ENCODE measurements around the gene DMRTB1.

Gene DMRTB1

GRCh38 chr1:53483170-53483569 lies 24.0 kb downstream of the DMRTB1 start:
- peaks cover 14% of the 10 kb centered on the region for H3K27me3 ChIP-seq (ENCODE audit: low read depth, low read length)
- no peak overlapping the region for H2AFZ ChIP-seq (ENCODE audit: low read depth, low read length)
- no peak overlapping the region for H3K9ac ChIP-seq (ENCODE audit: low read length)
- H3K4me3 ChIP-seq (ENCODE audit: low read length), result no peak overlapping the region
- H3K9me3 ChIP-seq (ENCODE audit: insufficient read depth, low read length), result no peaks in the 10 kb centered on the region
- TF ChIP-seq CTCF (IDR thresholded peaks at IDR 0.05; ENCODE audit: low read depth, low read length) (no peak), EZH2phosphoT487 (IDR thresholded peaks at IDR 0.05; ENCODE audit: low read depth) (no peak)
- H3K4me1 ChIP-seq (ENCODE audit: low read length), result peaks cover 5% of the 10 kb centered on the region; the same call in 1 of the 2 replicates
- no peak overlapping the region for H3K4me2 ChIP-seq (ENCODE audit: low read length)
- H3K36me3 ChIP-seq (replicated peaks; ENCODE audit: low read depth, low read length), result no peaks in the 10 kb centered on the region
- H3K27ac ChIP-seq (ENCODE audit: low read length), result no peak overlapping the region
- H3K79me2 ChIP-seq (ENCODE audit: low read length), result no peaks in the 10 kb centered on the region
- H4K20me1 ChIP-seq (ENCODE audit: insufficient read depth, low read length), result no peaks in the 10 kb centered on the region

- H3K36me3 ChIP-seq (replicated peaks; ENCODE audit: low read depth, low read length), result no peaks in the 10 kb centered on the region
- TF ChIP-seq CTCF (IDR thresholded peaks at IDR 0.05; ENCODE audit: low read depth, low read length) (no peak), EZH2phosphoT487 (IDR thresholded peaks at IDR 0.05; ENCODE audit: low read depth) (no peak)
Measured at GRCh38 chr1:53483656-53484055, 24.5 kb downstream of the DMRTB1 start.

GRCh38 chr1:53484705-53485477 lies 25.7 kb downstream of the DMRTB1 start:
- H3K4me3 ChIP-seq (ENCODE audit: low read length), result no peak overlapping the region
- H3K27me3 ChIP-seq (ENCODE audit: low read depth, low read length), result peaks cover 14% of the 10 kb centered on the region
- peaks cover 5% of the 10 kb centered on the region; the same call in 1 of the 2 replicates for H3K4me1 ChIP-seq (ENCODE audit: low read length)
- H4K20me1 ChIP-seq (ENCODE audit: insufficient read depth, low read length), result no peaks in the 10 kb centered on the region
- no peaks in the 10 kb centered on the region for H3K9me3 ChIP-seq (ENCODE audit: insufficient read depth, low read length)
- H3K79me2 ChIP-seq (ENCODE audit: low read length), result no peaks in the 10 kb centered on the region
- TF ChIP-seq EZH2phosphoT487 (IDR thresholded peaks at IDR 0.05; ENCODE audit: low read depth), result no peak
- TF ChIP-seq CTCF (IDR thresholded peaks at IDR 0.05; ENCODE audit: low read depth, low read length), result no peak
- no peaks in the 10 kb centered on the region for H3K36me3 ChIP-seq (replicated peaks; ENCODE audit: low read depth, low read length)
- H3K4me2 ChIP-seq (ENCODE audit: low read length), result peak overlapping the region; percentile 93
- no peak overlapping the region for H3K27ac ChIP-seq (ENCODE audit: low read length)
- no peak overlapping the region for H3K9ac ChIP-seq (ENCODE audit: low read length)
- H2AFZ ChIP-seq (ENCODE audit: low read depth, low read length), result peak overlapping the region; percentile 74; the same call in 1 of the 2 replicates

More at GRCh38 chr1:53483656-53484055, 24.5 kb downstream of the DMRTB1 start:
- Histone ChIP-seq H3K9ac (ENCODE audit: low read length) (no peak overlapping the region), H3K9me3 (ENCODE audit: insufficient read depth, low read length) (no peaks in the 10 kb centered on the region), H3K4me2 (ENCODE audit: low read length) (no peak overlapping the region), H3K27me3 (ENCODE audit: low read depth, low read length) (peaks cover 14% of the 10 kb centered on the region), H3K79me2 (ENCODE audit: low read length) (no peaks in the 10 kb centered on the region), H4K20me1 (ENCODE audit: insufficient read depth, low read length) (no peaks in the 10 kb centered on the region), H3K27ac (ENCODE audit: low read length) (no peak overlapping the region), H3K4me1 (ENCODE audit: low read length) (peaks cover 5% of the 10 kb centered on the region; the same call in 1 of the 2 replicates), H2AFZ (ENCODE audit: low read depth, low read length) (no peak overlapping the region), H3K4me3 (ENCODE audit: low read length) (no peak overlapping the region)

- peaks cover 14% of the 10 kb centered on the region for H3K27me3 ChIP-seq (ENCODE audit: low read depth, low read length)
- H3K79me2 ChIP-seq (ENCODE audit: low read length), result no peaks in the 10 kb centered on the region
- no peaks in the 10 kb centered on the region for H4K20me1 ChIP-seq (ENCODE audit: insufficient read depth, low read length)
- 0 out of 2 replicates have a peak overlapping the region, but pooled peaks have one; percentile 27 for H3K9ac ChIP-seq (ENCODE audit: low read length)
- peak overlapping the region; percentile 70 for H3K4me3 ChIP-seq (ENCODE audit: low read length)
- TF ChIP-seq EZH2phosphoT487 (IDR thresholded peaks at IDR 0.05; ENCODE audit: low read depth), result no peak
- peak; percentile 75 for TF ChIP-seq CTCF (IDR thresholded peaks at IDR 0.05; ENCODE audit: low read depth, low read length)
- peak overlapping the region; percentile 82; the same call in 1 of the 2 replicates for H2AFZ ChIP-seq (ENCODE audit: low read depth, low read length)
- H3K36me3 ChIP-seq (replicated peaks; ENCODE audit: low read depth, low read length), result no peaks in the 10 kb centered on the region
- H3K9me3 ChIP-seq (ENCODE audit: insufficient read depth, low read length), result no peaks in the 10 kb centered on the region
- peak overlapping the region; percentile 93 for H3K4me2 ChIP-seq (ENCODE audit: low read length)
- peaks cover 5% of the 10 kb centered on the region; the same call in 1 of the 2 replicates for H3K4me1 ChIP-seq (ENCODE audit: low read length)
- H3K27ac ChIP-seq (ENCODE audit: low read length), result no peak overlapping the region
Measured at GRCh38 chr1:53485478-53486394, 26.5 kb downstream of the DMRTB1 start.
